HepG2 (cell line): ENCODE results near the gene ZNF615. TPM values are rescaled to one million over a fixed set of nuclear protein-coding genes. Genes with fewer than 3 reads are reported as not detected.

ENCODE experiments used
- AKAP8 ChIP-seq: sonication (generic); formaldehyde crosslinking; IDR thresholded peaks from 2 replicates; pipeline ENCODE4 v1.5.1; 2020; ENCODE audit warnings: mild to moderate bottlenecking, missing genetic modification reagents
- ATF7-NPFF ChIP-seq: sonication (generic); formaldehyde crosslinking; IDR thresholded peaks from 2 replicates; pipeline ENCODE4 v1.8.1; 2023; ENCODE audit warnings: mild to moderate bottlenecking, low read depth, missing genetic modification reagents, moderate library complexity
- CHD2 ChIP-seq: IDR thresholded peaks from 2 replicates; pipeline ENCODE4 v1.6.1; 2011; ENCODE audit warnings: low read depth, low read length, improper control_type of control experiment
- DNMT3B ChIP-seq: conservative IDR thresholded peaks from 2 replicates; pipeline ENCODE4 v1.6.1; 2016; ENCODE audit warnings: missing biosample characterization, control low read depth
- HDAC2 ChIP-seq: sonication (generic); formaldehyde crosslinking; IDR thresholded peaks from 2 replicates; pipeline ENCODE4 v1.4.0; 2020; ENCODE audit warnings: missing genetic modification reagents
- HNRNPLL ChIP-seq: fragments of 200-400 bp; formaldehyde crosslinking; IDR thresholded peaks from 2 replicates; pipeline ENCODE4 v1.6.1; 2017; ENCODE audit warnings: mild to moderate bottlenecking, low read depth, low read length; ENCODE audit not compliant: poor library complexity, severe bottlenecking
- HOXA9 ChIP-seq: sonication (generic); formaldehyde crosslinking; IDR thresholded peaks from 2 replicates; pipeline ENCODE4 v1.8.1; 2022; ENCODE audit warnings: missing genetic modification reagents, mild to moderate bottlenecking, moderate library complexity, borderline replicate concordance
- KDM1A ChIP-seq: IDR thresholded peaks from 2 replicates; pipeline ENCODE4 v1.6.1; 2016; ENCODE audit warnings: missing compliant biosample characterization
- KDM4B ChIP-seq: sonication (generic); formaldehyde crosslinking; IDR thresholded peaks from 2 replicates; pipeline ENCODE4 v1.4.0; 2020; ENCODE audit warnings: missing genetic modification reagents
- KLF6 ChIP-seq: IDR thresholded peaks from 2 replicates; pipeline ENCODE4 v1.8.0; 2016; ENCODE audit warnings: missing biosample characterization, missing genetic modification reagents
- PBX2 ChIP-seq: IDR thresholded peaks from 2 replicates; pipeline ENCODE4 v1.6.1; 2016; ENCODE audit warnings: control low read depth
- RXRB ChIP-seq: IDR thresholded peaks from 2 replicates; pipeline ENCODE4 v1.6.1; 2016; ENCODE audit warnings: borderline replicate concordance, missing genetic modification reagents, missing compliant biosample characterization
- SNAI1 ChIP-seq: sonication (generic); formaldehyde crosslinking; IDR thresholded peaks from 2 replicates; pipeline ENCODE4 v1.5.0; 2020; ENCODE audit warnings: mild to moderate bottlenecking, missing genetic modification reagents, borderline replicate concordance
- SP4 ChIP-seq: sonication (generic); formaldehyde crosslinking; IDR thresholded peaks from 2 replicates; pipeline ENCODE4 v1.8.1; 2023; ENCODE audit warnings: mild to moderate bottlenecking, missing genetic modification reagents
- TBL1XR1 ChIP-seq: fragments of 150-350 bp; IDR thresholded peaks from 2 replicates; pipeline ENCODE4 v1.6.1; 2014; ENCODE audit warnings: borderline replicate concordance, low read length; ENCODE audit not compliant: partially characterized antibody
- TERF1 ChIP-seq: sonication (generic); formaldehyde crosslinking; IDR thresholded peaks from 2 replicates; pipeline ENCODE4 v1.8.0; 2022; ENCODE audit warnings: mild to moderate bottlenecking, missing genetic modification reagents, moderate library complexity
- THAP8 ChIP-seq: sonication (generic); formaldehyde crosslinking; IDR thresholded peaks from 2 replicates; pipeline ENCODE4 v1.5.1; 2020; ENCODE audit warnings: missing genetic modification reagents, mild to moderate bottlenecking, borderline replicate concordance
- ZBTB42 ChIP-seq: sonication (generic); formaldehyde crosslinking; IDR thresholded peaks from 2 replicates; pipeline ENCODE4 v1.5.0; 2020; ENCODE audit warnings: mild to moderate bottlenecking, missing genetic modification reagents
- ZFP1 ChIP-seq: IDR thresholded peaks from 2 replicates; pipeline ENCODE4 v1.6.1; 2016
- ZNF816 ChIP-seq: sonication (generic); formaldehyde crosslinking; IDR thresholded peaks from 2 replicates; pipeline ENCODE4 v1.8.0; 2022; ENCODE audit warnings: missing genetic modification reagents, mild to moderate bottlenecking, borderline replicate concordance
- ZNF879 ChIP-seq: sonication (generic); formaldehyde crosslinking; IDR thresholded peaks from 2 replicates; pipeline ENCODE4 v1.8.1; 2023; ENCODE audit warnings: missing genetic modification reagents
- polyA plus RNA-seq, 8 experiments: library from polyadenylated mRNA; depleted of rRNA in 3 of 8; stranded (reverse) in 7 of 8; unstranded in 1 of 8; fragments of >200 nt; fragmentation: Illumina TruSeq in 4 of 8; extraction: Trizol in 4 of 8; gene quantifications; 2 replicates each; pipeline versions ENCODE4 v1.2.1 to v1.2.3, GENCODE V29; 2011 to 2016; ENCODE audit warnings: low read depth in 4 of 8, missing spikeins in 1 of 8, mixed read lengths in 1 of 8; ENCODE audit not compliant: insufficient read depth in 1 of 8
- total RNA-seq, 5 experiments: library from RNA; depleted of rRNA; stranded (reverse); fragments of >200 nt; fragmentation: Illumina TruSeq; extraction: Trizol; gene quantifications; 2 replicates each; pipeline ENCODE4 v1.2.3, GENCODE V29; 2016; ENCODE audit warnings: low read depth in 1 of 5
- TF ChIP-seq, protein P1 (sequence below): IDR thresholded peaks from 2 replicates; pipeline ENCODE4 v1.6.1; 2016; ENCODE audit warnings: mild to moderate bottlenecking
- TF ChIP-seq, protein P2 (sequence below): sonication (generic); formaldehyde crosslinking; IDR thresholded peaks from 2 replicates; pipeline ENCODE4 v1.4.0; 2020; ENCODE audit warnings: missing genetic modification reagents

Gene ZNF615
- total and polyA plus RNA-seq, 2 of the 13 experiments (the other 11 are each of a cell fraction or from before 2014, with no cell fraction given) = 5.2 to 7.8 TPM

DNA sequence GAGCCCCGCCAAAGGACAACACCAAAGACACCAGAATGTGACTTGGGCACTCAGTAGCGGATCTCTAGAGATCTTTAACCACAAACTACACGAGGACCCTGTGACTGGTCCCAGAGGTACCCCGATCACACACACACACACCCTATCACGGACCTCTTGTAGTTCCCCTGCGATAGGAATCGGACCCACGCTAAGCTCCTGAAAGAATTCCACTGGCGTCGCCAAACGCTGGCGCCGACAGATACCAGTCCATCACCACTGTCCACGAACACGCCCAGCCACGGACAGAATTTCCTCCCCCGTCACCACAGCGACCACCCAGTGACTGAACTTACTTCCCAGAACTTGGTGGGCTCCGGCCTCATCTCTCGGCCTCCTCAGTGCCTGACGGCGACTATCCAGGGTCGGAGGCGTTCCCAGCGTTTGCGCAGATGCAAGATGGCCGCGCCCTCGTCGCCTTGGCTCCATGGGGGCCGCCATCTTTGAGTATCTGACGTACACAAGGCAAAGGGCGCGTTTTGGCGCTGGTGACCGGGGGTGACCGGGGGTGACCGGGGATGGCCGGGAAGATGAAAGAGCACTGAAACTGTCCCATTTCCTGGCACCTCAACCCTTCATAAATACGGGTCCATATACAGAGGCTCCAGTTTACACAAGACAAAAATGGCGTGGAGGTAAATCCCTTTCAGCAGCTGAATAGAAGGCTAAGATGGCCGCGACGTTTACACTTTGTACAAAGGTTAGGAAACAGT lies at the start of gene ZNF615 (continued):
- TF ChIP-seq SNAI1 (CRISPR knock-in tag) = peak; percentile 88; the same call in 1 of the 2 replicates
- TF ChIP-seq ZNF879 (CRISPR knock-in tag) = 0 out of 2 replicates have a peak, but pooled peaks have one; percentile 58
- no peak for TF ChIP-seq CHD2
- TF ChIP-seq ZFP1 (CRISPR knock-in tag) = no peak; the same call in 1 of the 2 replicates
- TF ChIP-seq HDAC2 (CRISPR knock-in tag) = 0 out of 2 replicates have a peak, but pooled peaks have one; percentile 31
- TF ChIP-seq KLF6 (CRISPR knock-in tag) = no peak
- no peak for TF ChIP-seq THAP8 (CRISPR knock-in tag)
- peak; percentile 85 for TF ChIP-seq HNRNPLL
- TF ChIP-seq KDM1A (CRISPR knock-in tag) = no peak
- TF ChIP-seq DNMT3B (CRISPR knock-in tag) = no peak
- TF ChIP-seq, protein P1, sequence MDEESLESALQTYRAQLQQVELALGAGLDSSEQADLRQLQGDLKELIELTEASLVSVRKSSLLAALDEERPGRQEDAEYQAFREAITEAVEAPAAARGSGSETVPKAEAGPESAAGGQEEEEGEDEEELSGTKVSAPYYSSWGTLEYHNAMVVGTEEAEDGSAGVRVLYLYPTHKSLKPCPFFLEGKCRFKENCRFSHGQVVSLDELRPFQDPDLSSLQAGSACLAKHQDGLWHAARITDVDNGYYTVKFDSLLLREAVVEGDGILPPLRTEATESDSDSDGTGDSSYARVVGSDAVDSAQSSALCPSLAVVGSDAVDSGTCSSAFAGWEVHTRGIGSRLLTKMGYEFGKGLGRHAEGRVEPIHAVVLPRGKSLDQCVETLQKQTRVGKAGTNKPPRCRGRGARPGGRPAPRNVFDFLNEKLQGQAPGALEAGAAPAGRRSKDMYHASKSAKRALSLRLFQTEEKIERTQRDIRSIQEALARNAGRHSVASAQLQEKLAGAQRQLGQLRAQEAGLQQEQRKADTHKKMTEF (CRISPR knock-in tag) = peak; percentile 68; the same call in 1 of the 2 replicates
- TF ChIP-seq KDM4B (CRISPR knock-in tag) = 0 out of 2 replicates have a peak, but pooled peaks have one; percentile 27
- TF ChIP-seq TBL1XR1 = no peak
- no peak for TF ChIP-seq SP4 (CRISPR knock-in tag)
- TF ChIP-seq ATF7-NPFF (CRISPR knock-in tag) = 0 out of 2 replicates have a peak, but pooled peaks have one; percentile 46
- no peak for TF ChIP-seq AKAP8 (CRISPR knock-in tag)
- no peak for TF ChIP-seq TERF1 (CRISPR knock-in tag)
- no peak for TF ChIP-seq PBX2 (CRISPR knock-in tag)
- peak; percentile 64 for TF ChIP-seq RXRB (CRISPR knock-in tag)
- TF ChIP-seq, protein P2, sequence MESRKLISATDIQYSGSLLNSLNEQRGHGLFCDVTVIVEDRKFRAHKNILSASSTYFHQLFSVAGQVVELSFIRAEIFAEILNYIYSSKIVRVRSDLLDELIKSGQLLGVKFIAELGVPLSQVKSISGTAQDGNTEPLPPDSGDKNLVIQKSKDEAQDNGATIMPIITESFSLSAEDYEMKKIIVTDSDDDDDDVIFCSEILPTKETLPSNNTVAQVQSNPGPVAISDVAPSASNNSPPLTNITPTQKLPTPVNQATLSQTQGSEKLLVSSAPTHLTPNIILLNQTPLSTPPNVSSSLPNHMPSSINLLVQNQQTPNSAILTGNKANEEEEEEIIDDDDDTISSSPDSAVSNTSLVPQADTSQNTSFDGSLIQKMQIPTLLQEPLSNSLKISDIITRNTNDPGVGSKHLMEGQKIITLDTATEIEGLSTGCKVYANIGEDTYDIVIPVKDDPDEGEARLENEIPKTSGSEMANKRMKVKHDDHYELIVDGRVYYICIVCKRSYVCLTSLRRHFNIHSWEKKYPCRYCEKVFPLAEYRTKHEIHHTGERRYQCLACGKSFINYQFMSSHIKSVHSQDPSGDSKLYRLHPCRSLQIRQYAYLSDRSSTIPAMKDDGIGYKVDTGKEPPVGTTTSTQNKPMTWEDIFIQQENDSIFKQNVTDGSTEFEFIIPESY (CRISPR knock-in tag) = no peak
- TF ChIP-seq ZBTB42 (CRISPR knock-in tag) = no peak
- 0 out of 2 replicates have a peak, but pooled peaks have one; percentile 62 for TF ChIP-seq HOXA9 (CRISPR knock-in tag)
- TF ChIP-seq ZNF816 (CRISPR knock-in tag) = no peak; the same call in 1 of the 2 replicates
